Liver (tissue), 9 donors: ENCODE measurements around the gene YEATS2. TPM values are rescaled to one million over a fixed set of nuclear protein-coding genes. Genes with fewer than 3 reads are reported as not detected.
A peak's percentile ranks its signal among the peaks of the same experiment; 100 is the strongest.

ENCODE experiments used
- DNase-seq: peaks from one replicate; pipeline ENCODE4 v3.0.0-alpha.2; 2017; ENCODE audit warnings: low spot score
- H3K27ac ChIP-seq, 2 donors: one replicate each; pipeline ENCODE4 v1.7.0; 2013; ENCODE audit warnings: inconsistent platforms in 2 of 2, low read length in 2 of 2, control low read depth in 1 of 2, low read depth in 1 of 2, mild to moderate bottlenecking in 1 of 2
- H3K27me3 ChIP-seq, 4 donors: one replicate each; pipeline versions ENCODE4 v1.6.1 to v1.7.0; 2013; ENCODE audit warnings: low read length in 3 of 4, inconsistent platforms in 1 of 4, mild to moderate bottlenecking in 1 of 4, moderate library complexity in 1 of 4; ENCODE audit not compliant: control insufficient read depth in 4 of 4, insufficient read depth in 4 of 4
- H3K36me3 ChIP-seq, 4 donors: one replicate each; pipeline versions ENCODE4 v1.6.1 to v1.7.0; 2013; ENCODE audit warnings: low read length in 3 of 4, mild to moderate bottlenecking in 3 of 4, low read depth in 1 of 4, moderate library complexity in 1 of 4; ENCODE audit not compliant: control insufficient read depth in 4 of 4, insufficient read depth in 3 of 4
- H3K4me1 ChIP-seq, 4 donors: one replicate each; pipeline versions ENCODE4 v1.6.1 to v1.7.0; 2013; ENCODE audit warnings: low read length in 3 of 4, mild to moderate bottlenecking in 3 of 4, moderate library complexity in 1 of 4; ENCODE audit not compliant: control insufficient read depth in 4 of 4, insufficient read depth in 4 of 4
- H3K4me3 ChIP-seq, 3 donors: one replicate each; pipeline versions ENCODE4 v1.6.1 to v1.7.0; 2013; ENCODE audit warnings: low read length in 3 of 3, control low read depth in 1 of 3, low read depth in 1 of 3, mild to moderate bottlenecking in 1 of 3
- H3K9ac ChIP-seq, 2 donors: one replicate each; pipeline ENCODE4 v1.7.0; 2013; ENCODE audit warnings: low read length in 2 of 2, mild to moderate bottlenecking in 2 of 2, moderate library complexity in 2 of 2, control low read depth in 1 of 2, low read depth in 1 of 2
- H3K9me3 ChIP-seq, 4 donors: one replicate each; pipeline versions ENCODE4 v1.6.1 to v1.7.0; 2013; ENCODE audit warnings: low read length in 3 of 4; ENCODE audit not compliant: control insufficient read depth in 4 of 4
- ATF3 ChIP-seq: IDR thresholded peaks from 2 replicates; pipeline ENCODE4 v1.6.1; 2016; ENCODE audit warnings: antibody characterized with exemption
- FOXA1 ChIP-seq: IDR thresholded peaks from 2 replicates; pipeline ENCODE4 v1.6.1; 2016; ENCODE audit warnings: antibody characterized with exemption
- GABPA ChIP-seq, 2 donors: IDR thresholded peaks in 1 of 2; conservative IDR thresholded peaks in 1 of 2; 2 replicates each; pipeline ENCODE4 v1.6.1; 2016; ENCODE audit warnings: antibody characterized with exemption in 2 of 2, mild to moderate bottlenecking in 1 of 2, moderate library complexity in 1 of 2
- HNF4A ChIP-seq, 2 donors: conservative IDR thresholded peaks; 2 replicates each; pipeline ENCODE4 v1.6.1; 2016; ENCODE audit warnings: antibody characterized with exemption in 2 of 2, mild to moderate bottlenecking in 2 of 2
- JUND ChIP-seq, 2 donors: IDR thresholded peaks; 2 replicates each; pipeline ENCODE4 v1.6.1; 2016; ENCODE audit warnings: antibody characterized with exemption in 2 of 2
- RAD21 ChIP-seq, 2 donors: IDR thresholded peaks; 2 replicates each; pipeline ENCODE4 v1.6.1; 2016; ENCODE audit warnings: antibody characterized with exemption in 2 of 2, mild to moderate bottlenecking in 2 of 2
- RXRA ChIP-seq, 2 donors: IDR thresholded peaks; 2 replicates each; pipeline ENCODE4 v1.6.1; 2017 to 2018; ENCODE audit warnings: antibody characterized with exemption in 2 of 2, mild to moderate bottlenecking in 1 of 2
- TAF1 ChIP-seq: conservative IDR thresholded peaks from 2 replicates; pipeline ENCODE4 v1.6.1; 2016; ENCODE audit warnings: antibody characterized with exemption, mild to moderate bottlenecking
- ZBTB33 ChIP-seq: IDR thresholded peaks from 2 replicates; pipeline ENCODE4 v1.6.1; 2016; ENCODE audit warnings: antibody characterized with exemption
- WGBS: extraction: QIAGEN DNeasy Blood & Tissue Kit; methylation state at CpG from one replicate; pipeline ENCODE4 v1.1.7; 2013; 5-methylcytosine and 5-hydroxymethylcytosine counted together
- polyA plus RNA-seq, 2 donors: library from polyadenylated mRNA; stranded (reverse) in 1 of 2; unstranded in 1 of 2; fragments of 200-250 nt in 1 of 2; fragments of >200 nt in 1 of 2; fragmentation: Nextera tagmentation in 1 of 2; extraction: Ambion mirVana in 1 of 2; gene quantifications; one replicate each; pipeline versions ENCODE4 v1.2.1 to v1.2.3, GENCODE V29; 2013 to 2015
- total RNA-seq, 2 donors: library from RNA; depleted of rRNA; stranded (reverse); fragments of >200 nt; gene quantifications; one replicate each; pipeline ENCODE4 v1.2.3, GENCODE V29; 2014
- TF ChIP-seq, protein P1 (sequence below): IDR thresholded peaks from 2 replicates; pipeline ENCODE4 v1.6.1; 2016; ENCODE audit warnings: antibody characterized with exemption, mild to moderate bottlenecking
- TF ChIP-seq, protein P2 (sequence below): fragments of 150-350 bp; IDR thresholded peaks from 2 replicates; pipeline ENCODE4 v1.5.1; 2017; ENCODE audit warnings: improper control_type of control experiment, low read depth, low read length; ENCODE audit not compliant: missing input control
- donor health status: healthy.
- donor health status: healthy.
- donor health status: healthy.
- donor health status: healthy.
- donor health status: healthy.

Gene YEATS2
- total and polyA plus RNA-seq, 4 donors, result 1.5 to 9.4 (median 4.9) TPM

- Histone ChIP-seq H3K4me1 (peaks cover 0 to 4% (median 3%) of the 10 kb centered on the region in 4 donors), H3K27me3 (no peaks in the 10 kb centered on the region), H3K9me3 (no peaks in the 10 kb centered on the region), H3K36me3 (no peaks in the 10 kb centered on the region), H3K27ac (no peak overlapping the region), H3K4me3 (peak overlapping the region; percentile 56 to 100 (median 75)), H3K9ac (no peak overlapping the region)
- TF ChIP-seq FOXA1 (no peak), RXRA (IDR thresholded peaks at IDR 0.05) (no peak), JUND (IDR thresholded peaks at IDR 0.05) (no peak), GABPA (IDR thresholded peaks at IDR 0.05 in 1 of 2, conservative IDR thresholded peaks at IDR 0.05 in 1 of 2) (no peak)
- DNase-seq, result no peak
- WGBS, result 43% methylated on average over 4 of the region's 4 CpGs
Measured at GRCh38 chr3:183697123-183697609, 431 bp upstream of the YEATS2 start.

- 5% methylated on average over 13 of the region's 13 CpGs for WGBS
- H3K36me3 ChIP-seq, result no peaks in the 10 kb centered on the region
- H3K27ac ChIP-seq, result peak overlapping the region; percentile 68 to 72
- peaks cover 0 to 4% (median 3%) of the 10 kb centered on the region in 4 donors for H3K4me1 ChIP-seq
- no peaks in the 10 kb centered on the region for H3K27me3 ChIP-seq
- peak overlapping the region; percentile 43 to 100 (median 73) for H3K4me3 ChIP-seq
- no peak for TF ChIP-seq ZBTB33
- no peak for TF ChIP-seq ATF3
- TF ChIP-seq RAD21 (IDR thresholded peaks at IDR 0.05), result no peak
- no peak for TF ChIP-seq TAF1
- TF ChIP-seq HNF4A (conservative IDR thresholded peaks at IDR 0.05), result no peak
- no peak for TF ChIP-seq FOXA1
- TF ChIP-seq, protein P1, sequence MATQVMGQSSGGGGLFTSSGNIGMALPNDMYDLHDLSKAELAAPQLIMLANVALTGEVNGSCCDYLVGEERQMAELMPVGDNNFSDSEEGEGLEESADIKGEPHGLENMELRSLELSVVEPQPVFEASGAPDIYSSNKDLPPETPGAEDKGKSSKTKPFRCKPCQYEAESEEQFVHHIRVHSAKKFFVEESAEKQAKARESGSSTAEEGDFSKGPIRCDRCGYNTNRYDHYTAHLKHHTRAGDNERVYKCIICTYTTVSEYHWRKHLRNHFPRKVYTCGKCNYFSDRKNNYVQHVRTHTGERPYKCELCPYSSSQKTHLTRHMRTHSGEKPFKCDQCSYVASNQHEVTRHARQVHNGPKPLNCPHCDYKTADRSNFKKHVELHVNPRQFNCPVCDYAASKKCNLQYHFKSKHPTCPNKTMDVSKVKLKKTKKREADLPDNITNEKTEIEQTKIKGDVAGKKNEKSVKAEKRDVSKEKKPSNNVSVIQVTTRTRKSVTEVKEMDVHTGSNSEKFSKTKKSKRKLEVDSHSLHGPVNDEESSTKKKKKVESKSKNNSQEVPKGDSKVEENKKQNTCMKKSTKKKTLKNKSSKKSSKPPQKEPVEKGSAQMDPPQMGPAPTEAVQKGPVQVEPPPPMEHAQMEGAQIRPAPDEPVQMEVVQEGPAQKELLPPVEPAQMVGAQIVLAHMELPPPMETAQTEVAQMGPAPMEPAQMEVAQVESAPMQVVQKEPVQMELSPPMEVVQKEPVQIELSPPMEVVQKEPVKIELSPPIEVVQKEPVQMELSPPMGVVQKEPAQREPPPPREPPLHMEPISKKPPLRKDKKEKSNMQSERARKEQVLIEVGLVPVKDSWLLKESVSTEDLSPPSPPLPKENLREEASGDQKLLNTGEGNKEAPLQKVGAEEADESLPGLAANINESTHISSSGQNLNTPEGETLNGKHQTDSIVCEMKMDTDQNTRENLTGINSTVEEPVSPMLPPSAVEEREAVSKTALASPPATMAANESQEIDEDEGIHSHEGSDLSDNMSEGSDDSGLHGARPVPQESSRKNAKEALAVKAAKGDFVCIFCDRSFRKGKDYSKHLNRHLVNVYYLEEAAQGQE, result no peak
- TF ChIP-seq, protein P2, sequence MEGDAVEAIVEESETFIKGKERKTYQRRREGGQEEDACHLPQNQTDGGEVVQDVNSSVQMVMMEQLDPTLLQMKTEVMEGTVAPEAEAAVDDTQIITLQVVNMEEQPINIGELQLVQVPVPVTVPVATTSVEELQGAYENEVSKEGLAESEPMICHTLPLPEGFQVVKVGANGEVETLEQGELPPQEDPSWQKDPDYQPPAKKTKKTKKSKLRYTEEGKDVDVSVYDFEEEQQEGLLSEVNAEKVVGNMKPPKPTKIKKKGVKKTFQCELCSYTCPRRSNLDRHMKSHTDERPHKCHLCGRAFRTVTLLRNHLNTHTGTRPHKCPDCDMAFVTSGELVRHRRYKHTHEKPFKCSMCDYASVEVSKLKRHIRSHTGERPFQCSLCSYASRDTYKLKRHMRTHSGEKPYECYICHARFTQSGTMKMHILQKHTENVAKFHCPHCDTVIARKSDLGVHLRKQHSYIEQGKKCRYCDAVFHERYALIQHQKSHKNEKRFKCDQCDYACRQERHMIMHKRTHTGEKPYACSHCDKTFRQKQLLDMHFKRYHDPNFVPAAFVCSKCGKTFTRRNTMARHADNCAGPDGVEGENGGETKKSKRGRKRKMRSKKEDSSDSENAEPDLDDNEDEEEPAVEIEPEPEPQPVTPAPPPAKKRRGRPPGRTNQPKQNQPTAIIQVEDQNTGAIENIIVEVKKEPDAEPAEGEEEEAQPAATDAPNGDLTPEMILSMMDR, result no peak
- no peaks in the 10 kb centered on the region for H3K9me3 ChIP-seq
- DNase-seq, result peak; percentile 40
- peak overlapping the region; percentile 52 to 56 for H3K9ac ChIP-seq
Measured at GRCh38 chr3:183698318-183698751, 738 bp downstream of the YEATS2 start.
